HG03060 (cell line): Measurements from ENCODE around the gene PHGDH.

Experiments
- ATAC-seq: cut with Tn5 transposase; IDR thresholded peaks from one replicate; pipeline ENCODE4 v1.9.1; 2021; ENCODE audit warnings: low read depth, moderate number of reproducible peaks; ENCODE audit not compliant: unreplicated experiment

The PHGDH gene

DNA sequence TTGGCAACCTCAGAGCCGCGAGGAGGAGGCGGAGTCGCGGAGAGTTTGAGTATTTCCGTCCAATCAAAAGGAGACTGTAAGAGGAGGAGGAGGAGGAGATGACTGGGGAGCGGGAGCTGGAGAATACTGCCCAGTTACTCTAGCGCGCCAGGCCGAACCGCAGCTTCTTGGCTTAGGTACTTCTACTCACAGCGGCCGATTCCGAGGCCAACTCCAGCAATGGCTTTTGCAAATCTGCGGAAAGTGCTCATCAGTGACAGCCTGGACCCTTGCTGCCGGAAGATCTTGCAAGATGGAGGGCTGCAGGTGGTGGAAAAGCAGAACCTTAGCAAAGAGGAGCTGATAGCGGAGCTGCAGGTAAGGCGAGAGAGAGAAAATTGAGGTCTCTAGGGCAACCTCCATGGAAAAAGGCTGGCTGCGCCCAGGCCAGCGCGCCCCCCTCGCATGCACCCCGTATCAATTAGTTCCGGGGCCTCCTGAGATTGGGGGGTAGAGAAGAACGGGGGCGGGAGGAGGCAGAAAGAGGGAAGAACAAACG lies at the start of gene PHGDH:
Gene PHGDH (plus strand): TSS at position 131 of the 538 bp plus-strand sequence. CDS start 89 bp downstream, at position 220.
- ATAC-seq, result no peak

DNA sequence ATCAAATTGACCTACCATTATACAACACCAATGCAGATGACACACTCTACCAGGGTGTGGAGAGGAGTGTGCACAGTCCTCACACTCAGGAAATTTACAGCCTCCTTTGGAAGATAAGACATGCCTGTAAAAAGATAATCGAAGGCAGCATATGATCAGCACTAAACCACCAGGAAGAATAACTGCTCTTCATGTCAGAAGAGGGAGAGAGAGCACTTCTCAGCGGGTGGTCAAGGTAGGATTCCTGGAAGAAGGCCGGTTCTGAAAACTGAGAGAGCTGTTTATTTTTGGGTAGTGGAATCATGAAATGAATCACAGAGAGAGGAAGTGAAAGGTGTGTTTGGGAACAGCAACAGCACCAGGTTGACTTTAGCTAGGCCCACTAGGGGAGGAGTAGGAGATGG lies 49.7 kb upstream of the PHGDH start:
- peak; percentile 53 for ATAC-seq

DNA sequence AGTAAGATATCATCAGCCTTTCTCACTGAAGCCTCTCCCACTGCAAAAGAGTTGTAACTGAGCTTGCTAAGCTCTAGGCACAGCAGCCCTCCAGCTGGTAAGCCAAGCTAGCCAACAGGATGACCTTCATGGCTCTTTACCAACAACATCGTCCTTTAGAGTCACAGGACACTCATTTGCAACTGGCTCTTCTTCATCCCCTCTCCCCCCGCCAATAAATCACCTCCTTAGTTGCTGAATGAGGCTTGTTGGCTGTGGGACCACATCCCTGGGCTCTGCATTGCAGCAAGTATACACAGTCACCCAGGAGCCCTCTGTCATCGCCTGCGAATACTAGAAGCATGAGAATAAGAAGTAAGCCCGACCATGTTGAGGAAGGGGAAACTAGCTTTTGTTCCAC lies 47.7 kb upstream of the PHGDH start:
- no peak for ATAC-seq

DNA sequence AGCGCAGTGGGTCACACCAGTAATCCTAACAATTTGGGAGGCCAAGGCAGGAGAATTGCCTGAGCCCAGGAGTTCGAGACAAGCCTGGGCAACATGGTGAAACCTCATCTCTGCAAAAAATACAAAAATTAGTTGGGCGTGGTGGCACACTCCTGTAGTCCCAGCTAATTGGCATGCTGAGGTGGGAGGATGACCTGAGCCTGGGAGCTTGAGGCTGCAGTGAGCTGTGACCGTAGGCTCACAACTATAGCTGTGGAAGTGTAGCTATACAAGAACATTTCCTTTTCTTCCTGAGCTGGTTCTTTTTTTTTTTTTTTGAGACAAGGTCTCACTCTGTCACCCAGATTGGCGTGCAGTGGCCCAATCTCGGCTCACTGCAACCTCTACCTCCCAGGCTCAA lies 44.6 kb upstream of the PHGDH start:
- ATAC-seq, result no peak

DNA sequence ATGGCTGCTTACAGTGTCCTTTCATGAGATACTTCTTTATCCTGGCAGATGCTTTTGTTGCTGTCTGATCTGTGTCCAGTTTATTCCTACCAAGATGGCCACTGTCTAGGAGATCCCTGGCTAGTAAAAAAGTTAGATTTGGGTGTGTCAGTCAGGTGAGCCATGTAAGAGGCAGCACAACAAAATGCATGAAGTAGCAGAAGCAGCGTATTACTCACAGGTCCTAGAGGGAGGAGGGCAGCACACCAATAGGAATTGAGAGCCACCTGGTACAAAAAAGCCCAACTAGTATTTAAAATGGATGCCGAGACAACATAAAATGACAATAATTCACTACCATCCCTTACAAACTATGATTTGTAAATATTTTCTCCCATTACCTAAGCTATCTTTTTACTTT lies 40.8 kb upstream of the PHGDH start:
- no peak for ATAC-seq

DNA sequence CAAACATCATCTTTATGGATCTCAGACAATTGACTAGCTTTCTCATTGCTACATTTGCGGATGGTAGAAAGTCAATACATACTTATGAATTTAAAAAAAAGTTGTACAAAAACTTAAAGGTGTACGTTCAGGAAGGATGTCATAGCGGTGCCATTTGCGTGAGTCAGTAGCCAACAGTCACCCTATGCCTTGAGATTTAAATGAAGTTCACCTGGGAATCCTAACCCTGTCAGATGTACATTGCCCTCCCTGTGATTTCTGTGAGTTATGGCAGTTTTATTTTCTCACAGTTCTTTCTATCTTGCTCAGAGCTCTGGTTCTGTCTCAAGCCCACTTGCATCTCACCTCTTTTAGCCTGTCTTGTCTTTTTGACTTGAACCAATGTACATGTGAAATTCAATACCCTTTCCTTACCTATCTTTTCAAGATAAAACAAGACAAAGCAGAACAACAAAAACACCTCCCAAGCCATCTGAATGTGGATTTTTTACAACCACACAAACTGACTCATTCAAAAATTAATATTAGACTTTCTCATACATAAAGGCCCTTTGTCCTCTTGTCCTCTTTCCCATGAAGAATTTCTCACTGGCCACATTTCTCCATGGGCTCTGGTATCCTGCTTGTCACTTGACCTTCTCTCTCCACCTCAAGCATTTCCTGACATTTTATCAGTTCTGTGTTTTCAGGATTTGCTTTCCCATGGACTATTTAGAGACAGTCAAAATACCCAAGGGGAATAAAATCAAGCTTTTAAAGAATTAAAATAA lies 38.4 kb upstream of the PHGDH start:
- ATAC-seq, result no peak

DNA sequence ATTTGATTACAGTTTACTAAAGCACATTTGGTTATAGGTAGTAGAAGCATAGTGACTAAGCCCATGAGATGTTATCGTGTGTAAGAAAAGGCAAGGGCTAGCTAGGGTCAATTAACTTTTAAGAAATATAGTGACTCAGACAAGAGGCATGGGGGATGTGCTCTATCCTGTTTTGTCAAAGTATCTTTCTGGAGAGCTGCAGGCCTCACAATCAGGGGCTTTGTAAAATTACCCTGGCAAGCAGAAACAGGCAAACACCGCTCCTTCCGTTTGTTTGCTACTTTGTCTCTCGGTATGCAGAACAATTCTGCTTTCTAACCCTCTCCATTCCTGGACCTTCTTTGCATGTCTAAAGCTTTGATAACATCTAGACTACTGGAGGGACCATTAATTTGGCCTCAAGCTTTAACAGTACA lies 37.6 kb upstream of the PHGDH start:
- no peak for ATAC-seq

DNA sequence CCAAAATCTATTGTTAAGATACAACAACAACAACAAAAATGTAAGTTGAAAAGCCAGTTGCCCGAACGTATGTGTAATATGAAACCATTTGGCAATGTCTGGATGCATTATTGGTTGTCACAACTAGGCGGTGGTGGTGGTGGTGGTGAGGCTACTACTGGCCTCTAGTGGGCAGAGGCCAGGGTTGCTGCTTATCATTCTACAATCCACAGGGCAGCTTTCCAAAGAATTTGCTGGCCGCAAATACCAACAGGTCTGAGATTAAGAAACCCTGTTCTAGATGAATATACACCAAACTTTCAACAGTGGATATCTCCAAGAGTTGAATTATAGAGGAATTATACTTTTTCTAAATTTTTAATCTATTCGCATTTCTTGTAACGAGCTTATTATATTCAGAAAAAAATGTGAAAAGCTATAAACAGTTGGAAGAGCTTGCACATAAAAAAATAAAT lies 36.9 kb upstream of the PHGDH start:
- ATAC-seq, result no peak

DNA sequence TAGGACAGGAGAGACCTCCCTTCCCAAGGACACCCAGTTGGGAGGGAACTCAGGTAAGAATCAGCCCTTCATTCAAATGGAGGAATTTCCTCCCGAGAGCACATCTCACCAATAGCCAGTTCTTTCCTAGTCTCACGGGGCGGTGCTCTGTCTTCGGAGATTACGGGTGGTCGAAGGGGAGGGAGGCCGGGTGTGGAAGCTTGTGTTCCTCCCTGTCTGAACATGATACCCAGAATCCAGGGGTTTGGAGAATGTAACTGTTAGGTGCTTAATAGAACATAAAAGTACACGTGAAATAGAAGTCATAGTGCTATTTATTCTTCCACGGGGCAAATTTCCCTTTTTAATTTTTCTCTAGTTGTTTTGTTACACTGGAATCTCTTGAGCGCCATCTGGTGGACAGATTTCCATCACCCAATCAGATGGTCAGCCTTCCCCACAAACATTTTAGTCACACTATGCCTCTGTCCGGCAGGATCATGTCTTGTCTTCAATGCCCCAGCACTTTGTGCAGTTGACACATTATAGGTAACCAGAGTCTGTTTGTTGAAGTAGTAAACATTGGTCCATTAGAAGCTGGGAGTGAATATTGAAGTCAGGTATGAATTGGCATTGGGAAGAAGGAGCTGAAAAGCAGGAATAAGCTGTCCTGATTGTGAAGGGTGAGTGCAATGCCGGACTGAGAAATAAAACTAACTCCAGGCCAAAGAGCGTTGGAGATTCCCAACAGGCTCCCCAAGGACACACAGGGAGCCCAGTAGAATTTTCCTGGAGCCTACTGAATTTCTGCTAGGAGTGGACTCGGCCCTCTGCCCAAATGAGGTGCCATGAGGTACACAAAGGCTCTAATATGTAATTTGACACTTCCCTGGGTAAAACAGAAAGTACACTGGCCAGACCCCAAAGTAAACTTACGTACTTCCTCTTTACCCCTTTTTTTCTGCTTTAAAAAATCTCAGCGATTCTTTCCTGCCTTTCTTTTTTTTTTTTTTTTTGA lies 36.1 kb upstream of the PHGDH start:
- peak; percentile 47 for ATAC-seq

DNA sequence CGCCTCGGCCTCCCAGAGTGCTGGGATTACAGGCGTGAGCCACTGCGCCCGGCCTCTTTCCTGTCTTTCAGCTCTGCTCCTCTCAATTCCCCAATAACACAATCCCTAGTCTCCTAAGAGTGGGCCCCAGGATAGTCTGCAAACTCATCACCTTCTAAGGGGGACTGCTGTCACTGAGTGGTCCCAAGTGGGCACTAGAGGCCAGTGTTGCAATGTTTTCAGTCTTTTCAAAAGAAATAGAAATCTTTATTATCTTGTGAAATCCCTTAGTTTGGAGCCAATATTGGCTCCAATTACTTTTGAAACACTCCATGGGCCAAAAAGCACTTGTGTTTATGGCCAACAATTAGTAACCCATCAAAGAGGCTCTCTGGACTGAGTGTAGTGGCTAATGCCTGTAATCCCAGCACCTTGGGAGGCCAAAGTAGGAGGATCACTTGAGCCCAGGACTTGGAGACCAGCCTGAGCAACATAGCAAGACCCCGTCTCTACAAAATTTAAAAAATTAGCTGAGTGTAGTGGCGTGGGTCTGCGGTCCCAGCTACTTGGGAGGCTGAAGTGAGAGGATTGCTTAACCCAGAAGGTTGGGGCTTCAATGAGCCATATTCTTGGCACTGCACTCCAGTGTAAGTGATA lies 35.0 kb upstream of the PHGDH start:
- ATAC-seq, result no peak

DNA sequence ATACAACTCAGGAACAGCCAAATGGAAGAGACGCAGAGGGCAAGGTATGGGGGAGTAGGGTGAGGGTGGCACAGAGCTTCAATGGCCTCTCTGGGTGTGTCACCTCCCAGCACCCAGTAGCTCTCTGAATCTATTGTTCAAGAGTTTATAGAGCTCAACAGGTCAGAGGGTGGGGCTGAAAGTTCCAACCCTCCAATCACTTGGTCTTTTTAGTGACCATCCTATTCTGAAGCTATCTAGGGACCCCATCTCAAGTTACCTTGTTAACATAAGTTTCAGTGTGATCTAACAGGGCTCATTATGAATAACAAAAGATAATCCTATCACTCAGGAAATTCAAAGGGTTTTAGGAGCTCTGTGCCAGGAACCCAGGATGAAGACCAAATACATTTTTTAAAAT lies 32.5 kb upstream of the PHGDH start:
- no peak for ATAC-seq

DNA sequence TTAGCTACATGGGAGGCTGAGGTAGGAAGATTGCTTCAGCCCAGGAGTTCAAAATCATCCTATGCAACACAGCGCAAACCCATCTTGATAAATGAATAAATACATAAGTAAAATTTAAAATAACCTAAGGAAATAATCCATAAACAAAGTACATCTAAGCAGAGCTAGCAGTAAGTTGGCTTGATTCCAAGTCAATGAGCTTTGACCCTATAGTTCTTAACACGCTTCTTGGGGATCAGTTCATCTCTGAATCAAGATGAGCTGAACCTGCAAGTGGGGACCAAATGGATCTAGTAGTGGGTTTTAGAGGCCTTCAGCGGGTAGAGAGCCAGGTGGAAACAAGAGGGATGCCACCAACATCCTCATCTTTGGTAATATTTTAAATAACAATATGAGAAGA lies 31.5 kb upstream of the PHGDH start:
- ATAC-seq, result no peak

DNA sequence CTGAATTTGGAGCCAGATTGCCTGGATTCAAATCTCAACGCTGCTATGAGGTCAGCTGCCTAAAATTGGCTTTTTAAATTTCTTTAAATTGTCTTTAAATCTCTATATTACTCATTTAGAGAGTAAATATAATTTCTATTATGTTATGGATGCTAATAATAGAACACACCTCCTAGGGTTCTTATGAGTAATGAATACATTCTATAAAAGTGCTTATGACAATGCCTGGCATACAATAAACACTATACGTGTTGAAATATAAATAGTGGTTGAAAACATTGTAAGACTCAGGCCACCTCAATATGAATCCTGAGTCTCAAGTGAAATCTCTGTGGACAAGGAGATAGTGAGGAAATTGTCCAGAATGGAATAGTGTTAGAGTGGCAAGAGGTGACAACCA lies 31.0 kb upstream of the PHGDH start:
- ATAC-seq, result no peak

DNA sequence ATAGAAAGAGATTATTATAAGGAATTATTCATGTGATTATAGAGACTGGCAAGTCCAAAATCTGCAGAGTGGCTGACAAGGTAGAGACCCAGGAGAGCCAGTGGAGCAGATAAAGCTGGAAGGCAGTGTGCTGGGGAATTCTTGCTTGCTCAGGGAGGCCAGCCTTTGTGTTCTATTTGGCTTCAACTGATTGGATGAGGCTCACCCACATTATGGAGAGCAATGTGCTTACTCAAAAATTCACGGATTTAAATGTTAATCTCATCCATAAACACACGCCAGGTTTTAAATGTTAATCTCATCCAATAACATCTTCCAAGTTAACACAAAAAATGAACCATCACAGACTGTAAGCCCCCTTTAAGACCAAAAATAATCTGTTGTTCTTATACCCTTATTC lies 30.2 kb upstream of the PHGDH start:
- no peak for ATAC-seq

DNA sequence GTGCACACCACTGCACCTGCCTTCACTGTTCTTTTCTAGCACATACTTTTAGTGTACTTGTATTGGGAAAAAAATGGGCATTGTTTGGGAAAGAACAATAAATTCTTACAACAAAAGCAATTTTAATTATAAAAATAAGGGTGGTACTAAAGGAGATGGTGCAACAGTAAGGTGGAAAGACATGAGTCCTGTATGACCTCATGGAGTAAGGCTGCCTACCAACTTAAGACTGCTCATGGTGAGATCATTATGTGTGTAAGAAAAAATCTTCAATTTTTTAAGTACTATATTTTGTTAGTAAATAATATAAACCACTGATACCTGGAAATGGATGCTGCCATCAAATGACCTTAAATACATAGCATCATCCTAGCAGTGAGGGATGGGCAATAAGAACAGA lies 29.6 kb upstream of the PHGDH start:
- no peak for ATAC-seq

DNA sequence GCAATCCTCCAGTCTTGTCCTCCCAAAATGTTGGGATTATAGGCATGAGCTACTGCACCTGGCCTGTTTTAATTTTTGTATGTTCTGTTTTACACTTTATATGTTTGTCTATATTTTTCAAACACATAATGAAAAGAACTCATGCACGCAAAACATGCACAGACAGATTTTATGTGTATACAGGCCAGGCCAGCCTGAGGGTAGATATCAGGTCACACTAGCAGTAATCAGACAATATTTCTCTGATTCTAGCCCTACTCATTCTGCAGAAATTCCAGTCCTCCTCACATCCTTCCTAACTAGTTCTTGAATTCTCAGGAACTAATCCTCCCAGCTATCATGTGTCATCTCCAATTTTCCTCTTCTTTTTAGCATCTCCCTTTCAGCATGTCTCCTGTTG lies 27.8 kb upstream of the PHGDH start:
- no peak for ATAC-seq

DNA sequence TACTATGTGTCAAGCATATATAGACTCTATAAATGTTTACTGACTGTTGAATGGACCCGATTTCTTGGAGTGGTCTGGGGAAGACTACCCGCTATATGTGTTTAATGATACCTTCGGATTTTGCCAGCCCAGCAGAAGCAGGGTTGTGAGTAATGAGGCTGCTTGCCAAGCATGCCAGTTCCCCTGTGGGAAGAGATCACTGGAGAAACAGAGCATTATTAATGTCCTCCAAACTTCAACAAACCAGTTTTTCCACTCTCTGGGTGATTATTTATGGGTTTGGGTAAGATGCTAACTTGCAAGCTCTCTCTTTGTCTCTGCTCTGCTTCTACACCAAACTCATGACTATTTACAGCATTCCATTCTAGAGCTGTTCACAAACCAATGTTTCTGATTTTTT lies 25.1 kb upstream of the PHGDH start:
- ATAC-seq, result no peak

DNA sequence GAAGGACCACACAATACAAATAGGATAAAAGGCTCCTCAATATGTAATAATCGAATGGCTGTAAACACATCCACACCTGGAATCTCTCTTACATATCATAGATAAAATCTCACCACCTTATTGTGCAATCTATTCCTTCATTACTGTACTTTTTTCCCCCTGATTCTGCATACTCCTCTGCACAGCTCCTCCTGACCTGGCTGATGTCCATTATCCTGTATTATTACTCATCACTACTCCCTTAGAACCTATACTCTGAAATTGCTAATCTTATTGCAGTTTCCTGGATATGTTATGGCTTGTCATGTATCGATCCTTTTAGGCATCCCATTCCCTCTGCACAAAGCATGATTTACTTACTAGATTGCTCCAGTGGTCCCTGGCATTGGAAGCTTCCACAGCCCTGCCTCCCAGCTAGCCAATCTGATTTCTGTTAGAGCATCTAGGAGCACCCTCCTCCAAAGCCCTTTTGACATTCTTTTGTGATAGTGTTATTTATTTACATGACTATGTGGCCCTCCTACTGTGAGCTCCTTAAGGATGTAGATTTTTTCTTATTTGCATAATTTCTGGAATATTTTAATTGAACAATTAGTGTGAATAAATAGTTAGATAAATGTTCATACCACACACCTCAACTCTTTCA lies 24.2 kb upstream of the PHGDH start:
- ATAC-seq, result no peak

DNA sequence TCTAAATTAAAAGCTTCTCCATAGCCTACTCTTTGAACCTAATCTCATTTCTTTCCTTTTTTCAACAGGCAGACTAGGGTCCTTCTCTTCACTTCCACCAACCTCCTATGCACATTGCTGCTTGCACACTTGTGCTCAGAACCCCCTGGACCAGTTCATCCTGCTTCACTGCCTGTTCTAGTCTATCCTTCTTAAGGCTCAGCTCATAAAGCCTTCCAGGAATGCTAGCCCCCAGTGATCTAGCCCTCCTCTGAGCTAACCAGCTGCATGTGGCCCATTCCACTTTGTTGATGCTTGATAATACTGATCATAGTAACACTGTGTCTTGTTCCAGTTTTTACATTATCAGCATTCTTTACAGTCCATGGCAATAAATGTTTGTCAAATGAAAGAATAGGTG lies 22.9 kb upstream of the PHGDH start:
- no peak for ATAC-seq

DNA sequence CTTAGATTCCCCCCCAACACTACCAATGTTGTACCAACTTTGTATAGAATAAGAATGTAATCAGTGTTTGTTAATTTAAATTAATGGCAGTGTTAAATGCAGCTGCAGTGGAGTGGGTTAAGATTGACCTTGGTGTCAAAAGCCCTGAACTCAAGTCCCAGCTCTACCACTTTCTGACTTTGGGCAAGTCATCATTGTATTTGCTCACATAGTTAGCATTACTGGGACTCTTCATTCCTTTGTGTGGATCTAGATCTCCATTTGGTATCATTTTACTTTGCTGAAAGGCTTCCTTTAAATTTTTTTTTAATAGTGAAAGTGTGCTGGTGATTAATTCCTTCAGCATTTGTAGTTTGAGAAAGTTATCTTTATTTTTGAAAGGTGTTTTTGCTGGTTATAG lies 22.2 kb upstream of the PHGDH start:
- no peak for ATAC-seq
